Smooth muscle cell (in vitro differentiated cells): Measurements from ENCODE around the gene LHPP. TPM values are rescaled to one million over a fixed set of nuclear protein-coding genes. Genes with fewer than 3 reads are reported as not detected.

Experiments used
- DNase-seq: peaks from one replicate; lab custom pipeline; 2025; ENCODE audit not compliant: unreplicated experiment; lab: John Stamatoyannopoulos, UW
- H2AFZ ChIP-seq: fragments of 200-600 bp; sonication (generic); 2 replicates; pipeline ENCODE4 v1.6.0; 2016; ENCODE audit warnings: antibody characterized with exemption, low read depth, mild to moderate bottlenecking
- H3F3A ChIP-seq: fragments of 200-600 bp; sonication (generic); 2 replicates; pipeline ENCODE4 v1.6.0; 2017; ENCODE audit warnings: antibody characterized with exemption, low read depth
- H3K27ac ChIP-seq: fragments of 200-600 bp; sonication (generic); 2 replicates; pipeline ENCODE4 v1.5.1; 2016; ENCODE audit warnings: low read depth, mild to moderate bottlenecking
- H3K27me3 ChIP-seq: fragments of 200-600 bp; sonication (generic); 2 replicates; pipeline ENCODE4 v1.6.1; 2016; ENCODE audit warnings: low read depth, mild to moderate bottlenecking
- H3K36me3 ChIP-seq: fragments of 200-600 bp; sonication (generic); 2 replicates; pipeline ENCODE4 v1.5.1; 2016; ENCODE audit warnings: low read depth
- H3K4me1 ChIP-seq: fragments of 200-600 bp; sonication (generic); 2 replicates; pipeline ENCODE4 v1.5.1; 2016; ENCODE audit warnings: low read depth
- H3K4me2 ChIP-seq: fragments of 200-600 bp; sonication (generic); 2 replicates; pipeline ENCODE4 v1.6.0; 2016; ENCODE audit warnings: mild to moderate bottlenecking
- H3K4me3 ChIP-seq: fragments of 200-600 bp; sonication (generic); 2 replicates; pipeline ENCODE4 v1.5.1; 2016; ENCODE audit warnings: mild to moderate bottlenecking
- H3K79me2 ChIP-seq: fragments of 200-600 bp; sonication (generic); 2 replicates; pipeline ENCODE4 v1.6.0; 2016; ENCODE audit warnings: low read depth, mild to moderate bottlenecking
- H3K9ac ChIP-seq: fragments of 200-600 bp; sonication (generic); 2 replicates; pipeline ENCODE4 v1.6.0; 2016; ENCODE audit warnings: low read depth
- H3K9me3 ChIP-seq: fragments of 200-600 bp; sonication (generic); replicated peaks from 2 replicates; pipeline ENCODE4 v1.5.1; 2016; ENCODE audit warnings: low read depth
- H4K20me1 ChIP-seq: fragments of 200-600 bp; sonication (generic); 2 replicates; pipeline ENCODE4 v1.6.0; 2016; ENCODE audit warnings: low read depth
- WGBS: methylation state at CpG from one replicate; pipeline ENCODE4 v1.1.7; 2016; ENCODE audit warnings: low lambda C conversion rate; 5-methylcytosine and 5-hydroxymethylcytosine counted together
- polyA plus RNA-seq: library from polyadenylated mRNA; unstranded; fragments of >200 nt; fragmentation: Nextera tagmentation; extraction: Ambion mirVana; gene quantifications from 2 replicates; pipeline ENCODE4 v1.2.1, GENCODE V29; 2016
- total RNA-seq: library from RNA; depleted of rRNA; stranded (reverse); fragments of >200 nt; gene quantifications from 2 replicates; pipeline ENCODE4 v1.2.3, GENCODE V29; 2014
- TF ChIP-seq, protein P1 (sequence below): fragments of 200-600 bp; sonication (generic); IDR thresholded peaks from 2 replicates; pipeline ENCODE4 v1.5.1; 2017; ENCODE audit warnings: borderline replicate concordance, mild to moderate bottlenecking, antibody characterized with exemption; ENCODE audit not compliant: insufficient read depth, poor library complexity, severe bottlenecking

The LHPP gene
- total and polyA plus RNA-seq, 2 experiments from 2014 or later: 7.6 to 14.0 TPM

DNA sequence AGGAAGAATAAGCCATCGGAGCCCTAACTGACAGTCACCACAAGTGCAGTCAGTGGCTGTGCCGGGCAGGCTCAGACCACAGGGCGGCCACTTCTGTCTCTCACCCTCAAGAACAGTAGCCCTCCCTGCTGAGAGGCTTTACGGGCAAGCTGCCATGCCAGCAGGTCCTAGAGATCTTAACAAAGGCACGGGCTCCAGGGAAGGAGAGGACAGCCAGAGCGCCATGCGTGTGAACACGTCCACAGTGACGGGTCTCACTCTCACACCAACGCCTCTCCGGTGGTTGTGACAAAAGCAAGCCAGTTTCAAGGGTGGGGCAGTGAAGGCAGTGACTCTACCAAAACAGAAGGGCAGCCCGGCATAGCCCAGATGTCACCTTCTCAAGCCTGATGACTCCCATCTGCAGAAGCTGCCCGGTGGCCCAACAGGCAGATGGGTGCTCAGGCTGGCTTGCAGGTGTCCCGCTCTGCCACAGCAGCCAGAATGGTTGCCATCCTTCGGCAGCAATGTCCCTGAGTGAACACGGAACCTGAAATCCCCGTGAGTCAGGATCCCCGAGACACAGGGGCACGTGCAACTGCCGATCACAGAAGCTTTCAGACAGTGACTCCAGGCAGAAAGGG, 180.6 kb downstream of the LHPP start:
- no peaks in the 10 kb centered on the region for H3K9me3 ChIP-seq
- H3F3A ChIP-seq: no peaks in the 10 kb centered on the region
- H3K4me2 ChIP-seq: no peak overlapping the region
- H3K36me3 ChIP-seq: no peaks in the 10 kb centered on the region
- H4K20me1 ChIP-seq: peaks cover 80% of the 10 kb centered on the region
- H3K4me1 ChIP-seq: peaks cover 49% of the 10 kb centered on the region
- no peaks in the 10 kb centered on the region for H3K27me3 ChIP-seq
- TF ChIP-seq, protein P1, sequence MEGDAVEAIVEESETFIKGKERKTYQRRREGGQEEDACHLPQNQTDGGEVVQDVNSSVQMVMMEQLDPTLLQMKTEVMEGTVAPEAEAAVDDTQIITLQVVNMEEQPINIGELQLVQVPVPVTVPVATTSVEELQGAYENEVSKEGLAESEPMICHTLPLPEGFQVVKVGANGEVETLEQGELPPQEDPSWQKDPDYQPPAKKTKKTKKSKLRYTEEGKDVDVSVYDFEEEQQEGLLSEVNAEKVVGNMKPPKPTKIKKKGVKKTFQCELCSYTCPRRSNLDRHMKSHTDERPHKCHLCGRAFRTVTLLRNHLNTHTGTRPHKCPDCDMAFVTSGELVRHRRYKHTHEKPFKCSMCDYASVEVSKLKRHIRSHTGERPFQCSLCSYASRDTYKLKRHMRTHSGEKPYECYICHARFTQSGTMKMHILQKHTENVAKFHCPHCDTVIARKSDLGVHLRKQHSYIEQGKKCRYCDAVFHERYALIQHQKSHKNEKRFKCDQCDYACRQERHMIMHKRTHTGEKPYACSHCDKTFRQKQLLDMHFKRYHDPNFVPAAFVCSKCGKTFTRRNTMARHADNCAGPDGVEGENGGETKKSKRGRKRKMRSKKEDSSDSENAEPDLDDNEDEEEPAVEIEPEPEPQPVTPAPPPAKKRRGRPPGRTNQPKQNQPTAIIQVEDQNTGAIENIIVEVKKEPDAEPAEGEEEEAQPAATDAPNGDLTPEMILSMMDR: no peak
- 96% methylated on average over 20 of the region's 20 CpGs for WGBS
- no peaks in the 10 kb centered on the region for H3K79me2 ChIP-seq
- no peak overlapping the region for H3K4me3 ChIP-seq
- no peak overlapping the region for H2AFZ ChIP-seq
- H3K27ac ChIP-seq: no peak overlapping the region
- no peak for DNase-seq
- no peak overlapping the region for H3K9ac ChIP-seq

GRCh38 chr10:124643330-124644009, 181.8 kb downstream of the LHPP start:
- TF ChIP-seq, protein P1: no peak
- H3K36me3 ChIP-seq: no peaks in the 10 kb centered on the region
- H3F3A ChIP-seq: no peaks in the 10 kb centered on the region
- H4K20me1 ChIP-seq: peaks cover 77% of the 10 kb centered on the region
- H2AFZ ChIP-seq: no peak overlapping the region
- H3K4me1 ChIP-seq: peaks cover 51% of the 10 kb centered on the region
- no peak overlapping the region for H3K27ac ChIP-seq
- H3K9ac ChIP-seq: no peak overlapping the region
- no peaks in the 10 kb centered on the region for H3K27me3 ChIP-seq
- H3K4me3 ChIP-seq: no peak overlapping the region
- no peaks in the 10 kb centered on the region for H3K79me2 ChIP-seq
- DNase-seq: no peak
- WGBS: 95% methylated on average over 27 of the region's 30 CpGs
- no peaks in the 10 kb centered on the region for H3K9me3 ChIP-seq
- H3K4me2 ChIP-seq: no peak overlapping the region

GRCh38 chr10:124644236-124644635, 182.6 kb downstream of the LHPP start:
- Histone ChIP-seq H3F3A (no peaks in the 10 kb centered on the region), H3K27me3 (no peaks in the 10 kb centered on the region), H3K4me3 (no peak overlapping the region), H2AFZ (no peak overlapping the region), H3K4me1 (peaks cover 59% of the 10 kb centered on the region), H3K9ac (no peak overlapping the region), H4K20me1 (peaks cover 85% of the 10 kb centered on the region), H3K9me3 (no peaks in the 10 kb centered on the region), H3K36me3 (no peaks in the 10 kb centered on the region), H3K27ac (no peak overlapping the region), H3K79me2 (no peaks in the 10 kb centered on the region), H3K4me2 (no peak overlapping the region)
- 95% methylated on average over 4 of the region's 4 CpGs for WGBS
- DNase-seq: no peak
- TF ChIP-seq, protein P1: no peak
